Endothelial cell of umbilical vein (primary cell): ENCODE data around the gene RND2. TPM values are rescaled to one million over a fixed set of nuclear protein-coding genes. Genes with fewer than 3 reads are reported as not detected.

Source experiments
- BruUV-seq: library from RNA; stranded (reverse); fragments of 400-500 nt; replicated peaks from 2 replicates; lab custom pipeline; 2021; lab: Mats Ljungman, UMichigan
- CTCF ChIA-PET: fragments of 300-600, 350-600 bp; sonication (Branson Sonifier 250); formaldehyde crosslinking; loops from one replicate; lab custom pipeline; 2021; ENCODE audit warnings: antibody characterized with exemption, inconsistent platforms; lab: Charles Lee
- POLR2A ChIA-PET: fragments of 300-600, 350-600 bp; sonication (Branson Sonifier 250); formaldehyde crosslinking; loops from one replicate; lab custom pipeline; 2021; ENCODE audit warnings: antibody characterized with exemption, inconsistent platforms; lab: Charles Lee
- DNase-seq: peaks from one replicate; pipeline ENCODE4 v3.0.0-alpha.2; 2011; ENCODE audit warnings: low read depth, low spot score
- FAIRE-seq: peaks from 2 replicates; lab custom pipeline; 2011; peaks lifted over from hg19 to GRCh38; lab: Jason Lieb, UNC
- H2AFZ ChIP-seq: 2 replicates; pipeline ENCODE4 v1.6.0; 2012; ENCODE audit warnings: low read depth, low read length, control low read depth, inconsistent platforms
- H3K27ac ChIP-seq: 2 replicates; pipeline ENCODE4 v1.5.1; 2011; ENCODE audit warnings: low read depth, mild to moderate bottlenecking, control low read depth, low read length, moderate library complexity; ENCODE audit not compliant: insufficient read depth
- H3K27me3 ChIP-seq, 2 experiments: 2 replicates each; pipeline versions ENCODE4 v1.6.0 to v1.6.1; 2011; ENCODE audit warnings: low read length in 2 of 2, mixed read lengths in 1 of 2; ENCODE audit not compliant: control insufficient read depth in 2 of 2, insufficient read depth in 2 of 2
- H3K36me3 ChIP-seq, 2 experiments: 2 replicates in 1 of 2; 3 replicates in 1 of 2; pipeline ENCODE4 v1.5.1; 2011; ENCODE audit warnings: low read length in 2 of 2, mild to moderate bottlenecking in 1 of 2, moderate library complexity in 1 of 2; ENCODE audit not compliant: control insufficient read depth in 2 of 2, insufficient read depth in 2 of 2; ENCODE audit errors: extremely low read depth in 1 of 2
- H3K4me1 ChIP-seq: 3 replicates; pipeline ENCODE4 v1.5.1; 2011; ENCODE audit warnings: mild to moderate bottlenecking, low read length; ENCODE audit not compliant: control insufficient read depth, insufficient read depth; ENCODE audit errors: extremely low read depth
- H3K4me2 ChIP-seq: 2 replicates; pipeline ENCODE4 v1.6.1; 2011; ENCODE audit warnings: low read length, control low read depth, mixed read lengths; ENCODE audit not compliant: insufficient read depth
- H3K4me3 ChIP-seq, 3 experiments: fragments of 200-600 bp in 1 of 3; sonication (generic), shearing (Covaris generic) in 1 of 3; replicated peaks in 1 of 3; 2 replicates each; pipeline ENCODE4 v1.5.1; 2011 to 2016; ENCODE audit warnings: control low read depth in 3 of 3, low read length in 3 of 3, mild to moderate bottlenecking in 2 of 3, inconsistent platforms in 1 of 3, low read depth in 1 of 3, moderate library complexity in 1 of 3; ENCODE audit not compliant: insufficient read depth in 1 of 3
- H3K79me2 ChIP-seq: 2 replicates; pipeline ENCODE4 v1.6.0; 2012; ENCODE audit warnings: low read length, inconsistent platforms; ENCODE audit not compliant: control insufficient read depth, insufficient read depth
- H3K9ac ChIP-seq: replicated peaks from 2 replicates; pipeline ENCODE3; 2011; ENCODE audit warnings: low read length, control low read depth; ENCODE audit not compliant: insufficient read depth; ENCODE audit errors: extremely low read depth
- H3K9me1 ChIP-seq: replicated peaks from 3 replicates; pipeline ENCODE4 v1.6.0; 2011; ENCODE audit warnings: mild to moderate bottlenecking, low read length; ENCODE audit not compliant: control insufficient read depth, insufficient read depth; ENCODE audit errors: extremely low read depth
- H3K9me3 ChIP-seq: replicated peaks from 2 replicates; pipeline ENCODE4 v1.5.1; 2012; ENCODE audit warnings: low read length, inconsistent platforms; ENCODE audit not compliant: control insufficient read depth, insufficient read depth
- H4K20me1 ChIP-seq: replicated peaks from 2 replicates; pipeline ENCODE3; 2011; ENCODE audit warnings: mild to moderate bottlenecking, low read length; ENCODE audit not compliant: control insufficient read depth, insufficient read depth; ENCODE audit errors: extremely low read depth
- EZH2 ChIP-seq: IDR thresholded peaks from 2 replicates; pipeline ENCODE4 v1.6.1; 2012; ENCODE audit warnings: borderline replicate concordance, low read depth, mild to moderate bottlenecking, moderate library complexity, low read length, inconsistent platforms; ENCODE audit not compliant: severe bottlenecking
- FOS ChIP-seq: IDR thresholded peaks from 2 replicates; pipeline ENCODE4 v1.6.1; 2011; ENCODE audit warnings: mild to moderate bottlenecking, low read length, moderate library complexity, borderline replicate concordance; ENCODE audit not compliant: insufficient read depth
- GATA2 ChIP-seq: IDR thresholded peaks from 2 replicates; pipeline ENCODE4 v1.7.0; 2011; ENCODE audit warnings: low read depth, mild to moderate bottlenecking, moderate library complexity, mixed read lengths, low read length; ENCODE audit not compliant: insufficient read length, insufficient read depth
- JUN ChIP-seq: IDR thresholded peaks from 2 replicates; pipeline ENCODE4 v1.6.1; 2011; ENCODE audit warnings: borderline replicate concordance, low read depth; ENCODE audit not compliant: insufficient read length, insufficient read depth
- MYC ChIP-seq: IDR thresholded peaks from one replicate; pipeline ENCODE4 v1.6.1; 2011; ENCODE audit warnings: mild to moderate bottlenecking, low read depth, low read length
- POLR2A ChIP-seq: IDR thresholded peaks from 2 replicates; pipeline ENCODE4 v1.6.1; 2012; ENCODE audit warnings: low read depth, mild to moderate bottlenecking, control low read depth, low read length
- POLR2AphosphoS5 ChIP-seq: IDR thresholded peaks from 2 replicates; pipeline ENCODE4 v1.6.1; 2012; ENCODE audit warnings: low read depth, mild to moderate bottlenecking, control low read depth, low read length, moderate library complexity; ENCODE audit not compliant: insufficient read depth
- dilution Hi-C: fragments of 300-500 bp; cut with MboI; formaldehyde crosslinking; loops from one replicate; pipeline ENCODE4 v1.15.0; 2019; ENCODE audit warnings: low sequenced_read_pairs; ENCODE audit not compliant: extremely low pct_ligation_motif_present
- intact Hi-C: fragments of 100-400 bp; cut with micrococcal nuclease; formaldehyde crosslinking; loops from one replicate; pipeline ENCODE4 v1.10.0; 2022
- polyA plus RNA-seq, 4 experiments: library from polyadenylated mRNA; depleted of rRNA in 3 of 4; stranded (reverse) in 3 of 4; unstranded in 1 of 4; fragments of >200 nt; gene quantifications; 2 replicates each; pipeline versions ENCODE4 v1.2.1 to v1.2.3, GENCODE V29; 2011 to 2012; ENCODE audit warnings: missing spikeins in 1 of 4
- total RNA-seq: library from RNA; stranded (reverse); gene quantifications from 2 replicates; pipeline ENCODE4 v1.2.3, GENCODE V29; 2021
- TF ChIP-seq, protein P1 (sequence below), 2 donors: IDR thresholded peaks; 1 replicate in 1 of 2; 2 replicates in 1 of 2; pipeline ENCODE4 v1.5.1; 2011; ENCODE audit warnings: low read length in 2 of 2, mild to moderate bottlenecking in 2 of 2, moderate library complexity in 2 of 2, control low read depth in 1 of 2, inconsistent platforms in 1 of 2, low read depth in 1 of 2; ENCODE audit not compliant: insufficient read depth in 1 of 2; ENCODE audit errors: extremely low read depth in 1 of 2
- TF ChIP-seq, protein P2 (sequence below): IDR thresholded peaks from 2 replicates; pipeline ENCODE4 v1.6.1; 2011; ENCODE audit not compliant: insufficient read depth, insufficient read length

Gene RND2
- total and polyA plus RNA-seq, 2 donors (not counting 3 experiments of a cell fraction or from before 2014, with no cell fraction given), result 0.81 to 0.97 TPM

DNA sequence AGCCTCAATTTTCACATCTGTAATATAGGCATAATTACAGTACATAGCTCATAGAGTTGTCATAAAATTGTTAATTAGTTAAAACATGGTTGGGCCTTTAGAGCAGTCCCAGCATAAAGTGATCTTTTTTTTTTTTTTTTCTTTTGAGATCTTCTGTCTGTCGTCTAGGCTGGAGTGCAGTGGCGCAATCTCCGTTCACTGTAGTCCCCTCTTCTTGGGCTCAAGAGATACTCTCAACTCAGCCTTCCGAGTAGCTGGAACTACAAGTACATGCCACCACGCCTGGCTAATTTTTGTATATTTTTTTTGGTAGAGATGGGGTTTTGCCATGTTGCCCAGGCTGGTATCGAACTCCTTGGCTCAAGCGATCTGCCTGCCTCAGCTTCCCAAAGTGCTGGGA lies 31.0 kb downstream of the RND2 start:
- peak; percentile 4 for FAIRE-seq
- BruUV-seq, result no TSS peak
- Histone ChIP-seq H3K79me2 (no peaks in the 10 kb centered on the region), H3K4me3 (no peak overlapping the region), H3K9ac (no peak overlapping the region), H3K27me3 (no peaks in the 10 kb centered on the region), H3K27ac (no peak overlapping the region), H3K36me3 (no peaks in the 10 kb centered on the region), H2AFZ (no peak overlapping the region), H3K4me1 (no peaks in the 10 kb centered on the region), H3K9me1 (no peaks in the 10 kb centered on the region), H3K9me3 (no peaks in the 10 kb centered on the region), H4K20me1 (no peaks in the 10 kb centered on the region), H3K4me2 (no peak overlapping the region)
- ChIA-PET CTCF (interaction anchor here (1.4 kb wide), 2 partner anchors 14 to 34 kb away, joined by 3 read pairs; no protein-coding TSS in a partner anchor), POLR2A (no interaction called here)
- TF ChIP-seq, protein P1, sequence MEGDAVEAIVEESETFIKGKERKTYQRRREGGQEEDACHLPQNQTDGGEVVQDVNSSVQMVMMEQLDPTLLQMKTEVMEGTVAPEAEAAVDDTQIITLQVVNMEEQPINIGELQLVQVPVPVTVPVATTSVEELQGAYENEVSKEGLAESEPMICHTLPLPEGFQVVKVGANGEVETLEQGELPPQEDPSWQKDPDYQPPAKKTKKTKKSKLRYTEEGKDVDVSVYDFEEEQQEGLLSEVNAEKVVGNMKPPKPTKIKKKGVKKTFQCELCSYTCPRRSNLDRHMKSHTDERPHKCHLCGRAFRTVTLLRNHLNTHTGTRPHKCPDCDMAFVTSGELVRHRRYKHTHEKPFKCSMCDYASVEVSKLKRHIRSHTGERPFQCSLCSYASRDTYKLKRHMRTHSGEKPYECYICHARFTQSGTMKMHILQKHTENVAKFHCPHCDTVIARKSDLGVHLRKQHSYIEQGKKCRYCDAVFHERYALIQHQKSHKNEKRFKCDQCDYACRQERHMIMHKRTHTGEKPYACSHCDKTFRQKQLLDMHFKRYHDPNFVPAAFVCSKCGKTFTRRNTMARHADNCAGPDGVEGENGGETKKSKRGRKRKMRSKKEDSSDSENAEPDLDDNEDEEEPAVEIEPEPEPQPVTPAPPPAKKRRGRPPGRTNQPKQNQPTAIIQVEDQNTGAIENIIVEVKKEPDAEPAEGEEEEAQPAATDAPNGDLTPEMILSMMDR (IDR thresholded peaks at IDR 0.05; ENCODE audit: extremely low read depth in 1 of 2, insufficient read depth in 1 of 2, low read depth in 1 of 2, low read length in 2 of 2), result no peak
- TF ChIP-seq FOS (no peak), POLR2A (no peak), POLR2AphosphoS5 (no peak), JUN (no peak), GATA2 (no peak), MYC (no peak), EZH2 (no peak)
- TF ChIP-seq, protein P2, sequence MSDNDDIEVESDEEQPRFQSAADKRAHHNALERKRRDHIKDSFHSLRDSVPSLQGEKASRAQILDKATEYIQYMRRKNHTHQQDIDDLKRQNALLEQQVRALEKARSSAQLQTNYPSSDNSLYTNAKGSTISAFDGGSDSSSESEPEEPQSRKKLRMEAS, result no peak
- DNase-seq, result no peak
- dilution Hi-C loops, result no loop called here
- intact Hi-C loops, result no loop called here
